Epidermal melanocyte (primary cell): ENCODE measurements around the gene HS6ST1.
"Not testable (repeated sequence)": the region's sequence is repeated elsewhere in the genome, so short reads cannot be mapped to it uniquely, and the experiment has no call there.

Source experiments
- DNase-seq: peaks from one replicate; pipeline ENCODE4 v3.0.0; 2011; ENCODE audit warnings: low spot score; ENCODE audit not compliant: insufficient read length

The HS6ST1 gene

GRCh38 chr2:128322715-128323554, 4.3 kb upstream of the HS6ST1 start:
- DNase-seq: no peak

- DNase-seq: peak; percentile 96
These were observed 3.4 kb upstream of the HS6ST1 start for GRCh38 chr2:128321784-128322714.

GRCh38 chr2:128320906-128321771, 2.5 kb upstream of the HS6ST1 start:
- DNase-seq: no peak

GRCh38 chr2:128320192-128320905, 1.7 kb upstream of the HS6ST1 start:
- DNase-seq: peak; percentile 8

- no peak for DNase-seq
These were observed 1.0 kb upstream of the HS6ST1 start for GRCh38 chr2:128319631-128320191.

GRCh38 chr2:128318245-128318644, 423 bp downstream of the HS6ST1 start:
- DNase-seq: not testable (repeated sequence)

- not testable (repeated sequence) for DNase-seq
These were observed 806 bp downstream of the HS6ST1 start for GRCh38 chr2:128317899-128318225.

GRCh38 chr2:128317181-128317898, 1.3 kb downstream of the HS6ST1 start:
- DNase-seq: no peak

GRCh38 chr2:128316777-128317180, 1.9 kb downstream of the HS6ST1 start:
- peak; percentile 5 for DNase-seq

- DNase-seq: peak; percentile 8
These were observed 2.6 kb downstream of the HS6ST1 start for GRCh38 chr2:128315829-128316776.

GRCh38 chr2:128315122-128315828, 3.4 kb downstream of the HS6ST1 start:
- no peak for DNase-seq

GRCh38 chr2:128314348-128315121, 4.1 kb downstream of the HS6ST1 start:
- no peak for DNase-seq

GRCh38 chr2:128313931-128314347, 4.7 kb downstream of the HS6ST1 start:
- DNase-seq: no peak

- DNase-seq: no peak
These were observed 5.4 kb downstream of the HS6ST1 start for GRCh38 chr2:128313091-128313836.

GRCh38 chr2:128312411-128312810, 6.3 kb downstream of the HS6ST1 start:
- DNase-seq: no peak

GRCh38 chr2:128311755-128312341, 6.8 kb downstream of the HS6ST1 start:
- DNase-seq: no peak
